T47D (cell line): ENCODE data around the gene TBC1D3G.
"Not testable (repeated sequence)": the region's sequence is repeated elsewhere in the genome, so short reads cannot be mapped to it uniquely, and the experiment has no call there.

Experiments
- DNase-seq, 2 experiments: peaks; one replicate each; pipeline versions ENCODE4 v3.0.0 to v3.0.0-alpha.2; 2011 to 2012; ENCODE audit warnings: low read depth in 1 of 2, low spot score in 1 of 2
- in situ Hi-C: cut with HindIII; loops from 2 replicates; pipeline ENCODE4 v1.10.0; 2016; ENCODE audit warnings: low sequenced_read_pairs, low pct_unique_long_range_greater_than_20kb

The TBC1D3G gene

GRCh38 chr17:36323584-36323983, at the start of gene TBC1D3G:
Gene TBC1D3G (plus strand): TSS chr17:36323884. CDS start chr17:36325412, 1,528 bp downstream.
- in situ Hi-C loops, DNase-seq: not testable (repeated sequence)

GRCh38 chr17:36283256-36283655, 40.4 kb upstream of the TBC1D3G start:
- in situ Hi-C loops, DNase-seq: not testable (repeated sequence)

GRCh38 chr17:36284219-36284618, 39.5 kb upstream of the TBC1D3G start:
- DNase-seq, in situ Hi-C loops: not testable (repeated sequence)

GRCh38 chr17:36289965-36290612, 33.6 kb upstream of the TBC1D3G start:
- in situ Hi-C loops, DNase-seq: not testable (repeated sequence)

- in situ Hi-C loops, DNase-seq: not testable (repeated sequence)
These were observed 28.5 kb upstream of the TBC1D3G start for GRCh38 chr17:36295161-36295560.

GRCh38 chr17:36315736-36316135, 7.9 kb upstream of the TBC1D3G start:
- DNase-seq, in situ Hi-C loops: not testable (repeated sequence)

GRCh38 chr17:36362496-36362895, 38.8 kb downstream of the TBC1D3G start:
- DNase-seq, in situ Hi-C loops: not testable (repeated sequence)

GRCh38 chr17:36375938-36376337, 52.3 kb downstream of the TBC1D3G start:
- DNase-seq, in situ Hi-C loops: not testable (repeated sequence)
